Measurements from ENCODE around the gene SLC26A11.

SLC26A11 gene

GRCh38 chr17:80283116-80283852 is 63.1 kb downstream of the SLC26A11 start:
- Histone ChIP-seq H3K27me3 (ENCODE audit: control insufficient read depth, insufficient read depth, low read length) (no peaks in the 10 kb centered on the region), H3K9me3 (ENCODE audit: control insufficient read depth, insufficient read depth, low read length) (no peaks in the 10 kb centered on the region), H3K4me1 (ENCODE audit: control insufficient read depth, insufficient read depth, low read length) (no peaks in the 10 kb centered on the region), H3K4me3 (ENCODE audit: low read depth, low read length) (no peak overlapping the region), H3K36me3 (ENCODE audit: control insufficient read depth, insufficient read depth, low read length) (peaks cover 9% of the 10 kb centered on the region), H3K9ac (ENCODE audit: low read depth, low read length) (no peak overlapping the region)

- H3K9me3 ChIP-seq (ENCODE audit: control insufficient read depth, insufficient read depth, low read length), result no peaks in the 10 kb centered on the region
- H3K9ac ChIP-seq (ENCODE audit: low read depth, low read length), result no peak overlapping the region
- peaks cover 17% of the 10 kb centered on the region for H3K36me3 ChIP-seq (ENCODE audit: control insufficient read depth, insufficient read depth, low read length)
- no peaks in the 10 kb centered on the region for H3K27me3 ChIP-seq (ENCODE audit: control insufficient read depth, insufficient read depth, low read length)
- H3K4me1 ChIP-seq (ENCODE audit: control insufficient read depth, insufficient read depth, low read length), result no peaks in the 10 kb centered on the region
- H3K4me3 ChIP-seq (ENCODE audit: low read depth, low read length), result no peak overlapping the region
Observed at GRCh38 chr17:80284631-80285030, 64.4 kb downstream of the SLC26A11 start.

DNA sequence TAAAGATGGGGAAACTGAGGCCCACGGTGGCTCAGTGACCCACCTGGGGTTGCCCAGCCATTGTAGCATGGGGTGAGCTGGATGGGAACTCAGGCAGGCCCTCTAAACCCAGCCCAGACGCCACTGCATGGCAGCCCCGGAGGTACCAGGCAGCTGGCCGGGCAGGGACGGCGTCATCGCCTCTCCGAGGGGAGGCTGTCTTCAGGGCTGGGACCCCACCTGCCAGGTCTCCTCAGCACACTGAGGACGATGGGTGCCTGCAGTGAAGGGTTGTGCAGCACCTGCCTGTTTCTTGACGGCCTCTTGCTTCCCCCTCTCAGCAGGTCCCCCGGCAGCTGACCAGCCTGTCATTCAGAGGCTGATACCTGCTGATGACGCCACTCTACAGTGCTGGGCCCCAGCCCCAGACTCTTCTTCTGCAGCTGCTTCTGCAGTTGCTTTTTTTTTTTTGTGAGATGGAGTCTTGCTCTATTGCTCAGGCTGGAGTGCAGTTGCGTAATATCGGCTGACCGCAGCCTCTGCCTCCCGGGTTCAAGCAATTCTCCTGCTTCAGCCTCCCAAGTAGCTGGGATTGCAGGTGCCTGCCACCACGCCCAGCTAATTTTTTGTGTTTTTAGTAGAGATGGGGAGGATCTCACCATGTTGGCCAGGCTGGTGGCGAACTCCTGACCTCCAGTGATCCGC is 65.2 kb downstream of the SLC26A11 start:
- Histone ChIP-seq H3K9ac (ENCODE audit: low read depth, low read length) (no peak overlapping the region), H3K4me1 (ENCODE audit: control insufficient read depth, insufficient read depth, low read length) (no peaks in the 10 kb centered on the region), H3K27me3 (ENCODE audit: control insufficient read depth, insufficient read depth, low read length) (no peaks in the 10 kb centered on the region), H3K4me3 (ENCODE audit: low read depth, low read length) (no peak overlapping the region), H3K36me3 (ENCODE audit: control insufficient read depth, insufficient read depth, low read length) (peaks cover 21% of the 10 kb centered on the region), H3K9me3 (ENCODE audit: control insufficient read depth, insufficient read depth, low read length) (no peaks in the 10 kb centered on the region)

DNA sequence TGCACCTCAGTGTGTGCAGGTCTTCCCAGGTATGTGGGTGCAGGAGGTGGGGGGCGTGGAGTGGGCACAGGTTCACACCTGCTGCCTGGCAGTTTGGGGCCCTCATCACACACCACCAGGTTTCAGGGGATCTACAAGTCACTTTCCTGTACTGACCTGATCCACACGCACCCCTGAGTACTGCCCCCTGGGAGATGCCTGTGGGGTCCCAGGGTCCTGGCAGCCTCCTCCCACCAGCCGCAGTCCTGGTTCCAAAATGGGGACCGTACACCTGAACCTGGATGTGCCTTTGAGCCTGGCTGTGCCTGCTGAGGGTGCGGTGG is 66.4 kb downstream of the SLC26A11 start:
- peaks cover 20% of the 10 kb centered on the region for H3K36me3 ChIP-seq (ENCODE audit: control insufficient read depth, insufficient read depth, low read length)
- H3K9ac ChIP-seq (ENCODE audit: low read depth, low read length), result no peak overlapping the region

GRCh38 chr17:80287038-80287437 is 66.8 kb downstream of the SLC26A11 start:
- Histone ChIP-seq H3K9me3 (ENCODE audit: control insufficient read depth, insufficient read depth, low read length) (no peaks in the 10 kb centered on the region), H3K36me3 (ENCODE audit: control insufficient read depth, insufficient read depth, low read length) (peaks cover 20% of the 10 kb centered on the region), H3K4me1 (ENCODE audit: control insufficient read depth, insufficient read depth, low read length) (no peaks in the 10 kb centered on the region)

More for the DNA sequence above, 66.4 kb downstream of the SLC26A11 start:
- Histone ChIP-seq H3K9me3 (ENCODE audit: control insufficient read depth, insufficient read depth, low read length) (no peaks in the 10 kb centered on the region), H3K4me1 (ENCODE audit: control insufficient read depth, insufficient read depth, low read length) (no peaks in the 10 kb centered on the region), H3K27me3 (ENCODE audit: control insufficient read depth, insufficient read depth, low read length) (no peaks in the 10 kb centered on the region), H3K4me3 (ENCODE audit: low read depth, low read length) (no peak overlapping the region)

DNA sequence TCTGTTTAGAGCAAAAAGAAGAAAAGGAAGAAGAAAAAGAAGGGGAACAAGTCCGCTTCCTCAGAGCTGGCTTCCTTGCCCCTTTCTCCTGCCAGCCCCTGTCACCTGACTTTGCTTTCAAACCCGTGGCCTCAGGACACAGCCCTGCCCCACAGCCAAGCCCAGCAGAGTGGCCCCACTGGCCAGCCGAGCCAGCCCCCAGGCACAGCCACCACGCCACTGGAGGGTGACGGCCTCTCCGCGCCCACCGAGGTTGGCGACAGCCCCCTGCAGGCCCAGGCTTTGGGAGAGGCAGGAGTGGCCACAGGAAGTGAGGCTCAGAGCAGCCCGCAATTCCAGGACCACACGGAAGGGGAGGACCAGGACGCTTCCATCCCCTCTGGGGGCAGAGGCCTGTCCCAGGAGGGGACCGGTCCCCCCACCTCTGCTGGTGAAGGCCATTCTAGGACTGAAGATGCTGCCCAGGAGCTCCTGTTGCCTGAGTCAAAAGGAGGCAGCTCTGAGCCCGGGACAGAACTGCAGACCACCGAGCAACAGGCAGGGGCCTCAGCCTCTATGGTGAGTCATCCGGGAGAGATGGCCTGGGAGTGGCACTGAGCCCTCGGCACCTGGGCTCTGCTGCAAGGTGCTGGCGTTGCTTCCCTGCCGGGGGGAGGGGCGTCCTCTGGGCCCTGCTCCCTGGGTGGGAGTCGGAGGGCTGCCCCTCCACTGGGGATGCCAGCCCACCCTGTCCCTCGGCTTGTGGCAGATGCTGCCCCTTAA is 67.8 kb downstream of the SLC26A11 start:
- Histone ChIP-seq H3K9me3 (ENCODE audit: control insufficient read depth, insufficient read depth, low read length) (no peaks in the 10 kb centered on the region), H3K36me3 (ENCODE audit: control insufficient read depth, insufficient read depth, low read length) (peaks cover 24% of the 10 kb centered on the region), H3K27me3 (ENCODE audit: control insufficient read depth, insufficient read depth, low read length) (no peaks in the 10 kb centered on the region), H3K4me3 (ENCODE audit: low read depth, low read length) (no peak overlapping the region), H3K9ac (ENCODE audit: low read depth, low read length) (no peak overlapping the region), H3K4me1 (ENCODE audit: control insufficient read depth, insufficient read depth, low read length) (no peaks in the 10 kb centered on the region)

More at GRCh38 chr17:80287038-80287437, 66.8 kb downstream of the SLC26A11 start:
- no peaks in the 10 kb centered on the region for H3K27me3 ChIP-seq (ENCODE audit: control insufficient read depth, insufficient read depth, low read length)
- H3K4me3 ChIP-seq (ENCODE audit: low read depth, low read length), result no peak overlapping the region
- H3K9ac ChIP-seq (ENCODE audit: low read depth, low read length), result no peak overlapping the region

GRCh38 chr17:80289616-80290015 is 69.4 kb downstream of the SLC26A11 start:
- Histone ChIP-seq H3K9me3 (ENCODE audit: control insufficient read depth, insufficient read depth, low read length) (no peaks in the 10 kb centered on the region), H3K4me3 (ENCODE audit: low read depth, low read length) (no peak overlapping the region), H3K27me3 (ENCODE audit: control insufficient read depth, insufficient read depth, low read length) (no peaks in the 10 kb centered on the region), H3K4me1 (ENCODE audit: control insufficient read depth, insufficient read depth, low read length) (no peaks in the 10 kb centered on the region), H3K9ac (ENCODE audit: low read depth, low read length) (no peak overlapping the region), H3K36me3 (ENCODE audit: control insufficient read depth, insufficient read depth, low read length) (peaks cover 25% of the 10 kb centered on the region)

- Histone ChIP-seq H3K36me3 (ENCODE audit: control insufficient read depth, insufficient read depth, low read length) (peaks cover 25% of the 10 kb centered on the region), H3K9ac (ENCODE audit: low read depth, low read length) (no peak overlapping the region), H3K4me1 (ENCODE audit: control insufficient read depth, insufficient read depth, low read length) (no peaks in the 10 kb centered on the region), H3K27me3 (ENCODE audit: control insufficient read depth, insufficient read depth, low read length) (no peaks in the 10 kb centered on the region), H3K9me3 (ENCODE audit: control insufficient read depth, insufficient read depth, low read length) (no peaks in the 10 kb centered on the region), H3K4me3 (ENCODE audit: low read depth, low read length) (no peak overlapping the region)
Observed at GRCh38 chr17:80290156-80290555, 69.9 kb downstream of the SLC26A11 start.

- no peaks in the 10 kb centered on the region for H3K9me3 ChIP-seq (ENCODE audit: control insufficient read depth, insufficient read depth, low read length)
- no peaks in the 10 kb centered on the region for H3K4me1 ChIP-seq (ENCODE audit: control insufficient read depth, insufficient read depth, low read length)
- no peaks in the 10 kb centered on the region for H3K27me3 ChIP-seq (ENCODE audit: control insufficient read depth, insufficient read depth, low read length)
- H3K9ac ChIP-seq (ENCODE audit: low read depth, low read length), result no peak overlapping the region
- no peak overlapping the region for H3K4me3 ChIP-seq (ENCODE audit: low read depth, low read length)
- H3K36me3 ChIP-seq (ENCODE audit: control insufficient read depth, insufficient read depth, low read length), result peaks cover 27% of the 10 kb centered on the region
Observed at GRCh38 chr17:80291260-80291659, 71.0 kb downstream of the SLC26A11 start.

GRCh38 chr17:80291691-80292487 is 71.7 kb downstream of the SLC26A11 start:
- Histone ChIP-seq H3K36me3 (ENCODE audit: control insufficient read depth, insufficient read depth, low read length) (peaks cover 30% of the 10 kb centered on the region), H3K9ac (ENCODE audit: low read depth, low read length) (no peak overlapping the region), H3K4me1 (ENCODE audit: control insufficient read depth, insufficient read depth, low read length) (no peaks in the 10 kb centered on the region), H3K27me3 (ENCODE audit: control insufficient read depth, insufficient read depth, low read length) (no peaks in the 10 kb centered on the region), H3K9me3 (ENCODE audit: control insufficient read depth, insufficient read depth, low read length) (no peaks in the 10 kb centered on the region), H3K4me3 (ENCODE audit: low read depth, low read length) (no peak overlapping the region)

DNA sequence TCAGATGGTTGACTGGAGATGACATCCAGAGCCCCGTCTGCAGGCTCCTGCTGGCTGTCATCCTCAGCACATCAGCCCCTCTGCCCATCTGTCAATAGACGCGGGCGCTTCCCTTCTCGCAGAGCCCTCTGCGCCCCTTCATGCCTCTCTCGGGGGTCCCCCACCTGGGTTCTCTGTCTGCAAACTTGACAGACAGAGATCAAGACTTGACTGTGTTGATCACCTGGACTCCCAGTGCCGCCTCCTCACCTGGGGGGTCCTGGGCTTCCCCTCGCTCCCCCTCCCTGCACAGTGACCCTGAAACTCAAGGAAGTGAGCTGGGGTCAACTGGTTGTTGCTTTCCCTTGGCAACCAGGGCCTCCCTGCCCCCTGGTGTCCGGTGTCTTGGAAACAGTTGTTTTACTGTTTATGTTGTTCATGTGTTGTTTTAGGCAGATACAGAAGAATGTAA is 72.3 kb downstream of the SLC26A11 start:
- H3K27me3 ChIP-seq (ENCODE audit: control insufficient read depth, insufficient read depth, low read length), result no peaks in the 10 kb centered on the region
- H3K9ac ChIP-seq (ENCODE audit: low read depth, low read length), result no peak overlapping the region
- no peak overlapping the region for H3K4me3 ChIP-seq (ENCODE audit: low read depth, low read length)
- peaks cover 30% of the 10 kb centered on the region for H3K36me3 ChIP-seq (ENCODE audit: control insufficient read depth, insufficient read depth, low read length)
- H3K4me1 ChIP-seq (ENCODE audit: control insufficient read depth, insufficient read depth, low read length), result no peaks in the 10 kb centered on the region
- H3K9me3 ChIP-seq (ENCODE audit: control insufficient read depth, insufficient read depth, low read length), result no peaks in the 10 kb centered on the region

Measured in iPS-15b (cell line).